Tibial nerve (tissue), 3 donors: Measurements from ENCODE around the gene KCNJ15.

Source experiments
- POLR2A ChIP-seq, 2 donors: fragments of 450-650 bp; IDR thresholded peaks; one replicate each; pipeline ENCODE4 v1.6.1; 2017; ENCODE audit warnings: antibody characterized with exemption in 2 of 2, mild to moderate bottlenecking in 2 of 2, moderate library complexity in 2 of 2
- TF ChIP-seq, protein P1 (sequence below), 5 experiments: fragments of 200-600 bp in 3 of 5; fragments of 450-650 bp in 2 of 5; sonication (generic) in 3 of 5; IDR thresholded peaks; one replicate each; pipeline ENCODE4 v1.5.1; 2016 to 2019; ENCODE audit warnings: antibody characterized with exemption in 5 of 5, mild to moderate bottlenecking in 3 of 5, moderate library complexity in 2 of 5

DNA sequence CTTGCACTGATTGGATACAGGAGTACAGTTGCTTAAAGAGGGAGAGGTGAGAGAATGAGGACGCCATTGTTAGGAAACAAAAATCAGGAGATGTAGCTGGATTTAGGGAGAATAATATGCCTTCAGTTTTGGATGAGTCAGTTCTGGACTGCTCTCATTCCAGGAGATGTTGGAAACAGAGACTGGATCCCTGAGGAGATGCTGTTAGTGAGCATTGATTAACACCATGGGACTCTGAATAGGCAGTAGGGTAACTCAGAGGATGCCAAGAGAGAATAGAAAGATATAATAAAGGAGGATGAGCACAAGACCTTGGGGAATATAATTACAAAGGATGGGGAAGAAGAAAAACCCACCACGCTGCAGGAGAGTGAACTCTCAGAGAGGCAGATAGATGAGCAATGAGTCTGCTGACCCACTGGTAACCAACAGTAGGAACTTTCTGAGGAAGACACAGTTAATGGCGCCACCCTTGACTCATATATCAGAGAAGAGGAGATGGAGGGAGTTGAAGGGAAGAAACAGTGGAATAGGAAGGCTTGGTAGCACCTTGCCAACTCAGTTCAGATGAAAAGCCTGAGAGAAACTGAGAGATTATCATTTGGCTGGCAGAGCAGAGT, 10.5 kb downstream of the KCNJ15 start:
- TF ChIP-seq, protein P1, sequence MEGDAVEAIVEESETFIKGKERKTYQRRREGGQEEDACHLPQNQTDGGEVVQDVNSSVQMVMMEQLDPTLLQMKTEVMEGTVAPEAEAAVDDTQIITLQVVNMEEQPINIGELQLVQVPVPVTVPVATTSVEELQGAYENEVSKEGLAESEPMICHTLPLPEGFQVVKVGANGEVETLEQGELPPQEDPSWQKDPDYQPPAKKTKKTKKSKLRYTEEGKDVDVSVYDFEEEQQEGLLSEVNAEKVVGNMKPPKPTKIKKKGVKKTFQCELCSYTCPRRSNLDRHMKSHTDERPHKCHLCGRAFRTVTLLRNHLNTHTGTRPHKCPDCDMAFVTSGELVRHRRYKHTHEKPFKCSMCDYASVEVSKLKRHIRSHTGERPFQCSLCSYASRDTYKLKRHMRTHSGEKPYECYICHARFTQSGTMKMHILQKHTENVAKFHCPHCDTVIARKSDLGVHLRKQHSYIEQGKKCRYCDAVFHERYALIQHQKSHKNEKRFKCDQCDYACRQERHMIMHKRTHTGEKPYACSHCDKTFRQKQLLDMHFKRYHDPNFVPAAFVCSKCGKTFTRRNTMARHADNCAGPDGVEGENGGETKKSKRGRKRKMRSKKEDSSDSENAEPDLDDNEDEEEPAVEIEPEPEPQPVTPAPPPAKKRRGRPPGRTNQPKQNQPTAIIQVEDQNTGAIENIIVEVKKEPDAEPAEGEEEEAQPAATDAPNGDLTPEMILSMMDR (IDR thresholded peaks at IDR 0.05) = no peak
- no peak for TF ChIP-seq POLR2A (IDR thresholded peaks at IDR 0.05)
